H9 (cell line): ENCODE measurements around the gene ERVH48-1. TPM values are rescaled to one million over a fixed set of nuclear protein-coding genes. Genes with fewer than 3 reads are reported as not detected.

Experiments used
- DNase-seq: peaks from one replicate; pipeline ENCODE4 v3.0.0-alpha.2; 2017
- H2AFZ ChIP-seq: one replicate; pipeline ENCODE4 v1.6.1; 2013; ENCODE audit warnings: mild to moderate bottlenecking, low read length, control low read depth, moderate library complexity
- H2AK5ac ChIP-seq: 2 replicates; pipeline ENCODE4 v1.6.1; 2013; ENCODE audit warnings: low read length, control low read depth, mixed read lengths; ENCODE audit not compliant: insufficient read length
- H2BK120ac ChIP-seq: one replicate; pipeline ENCODE4 v1.6.1; 2013; ENCODE audit warnings: low read depth, mild to moderate bottlenecking, low read length, control low read depth, inconsistent platforms; ENCODE audit not compliant: poor library complexity, severe bottlenecking
- H2BK12ac ChIP-seq: 2 replicates; pipeline ENCODE4 v1.6.1; 2013; ENCODE audit warnings: low read length, control low read depth, mixed read lengths, low read depth; ENCODE audit not compliant: insufficient read length
- H2BK15ac ChIP-seq: 2 replicates; pipeline ENCODE4 v1.6.1; 2013; ENCODE audit warnings: low read depth, low read length, control low read depth
- H2BK20ac ChIP-seq: one replicate; pipeline ENCODE4 v1.6.1; 2013; ENCODE audit warnings: low read depth, mild to moderate bottlenecking, low read length, control low read depth, inconsistent platforms; ENCODE audit not compliant: poor library complexity, severe bottlenecking
- H2BK5ac ChIP-seq: 2 replicates; pipeline ENCODE4 v1.6.1; 2013; ENCODE audit warnings: low read length, control low read depth, mixed read lengths; ENCODE audit not compliant: insufficient read length
- H3K14ac ChIP-seq: 2 replicates; pipeline ENCODE4 v1.6.1; 2013; ENCODE audit warnings: low read length, control low read depth; ENCODE audit not compliant: insufficient read depth
- H3K18ac ChIP-seq: 2 replicates; pipeline ENCODE4 v1.6.1; 2013; ENCODE audit warnings: low read depth, mild to moderate bottlenecking, mixed read lengths, low read length, control low read depth; ENCODE audit not compliant: insufficient read length
- H3K23ac ChIP-seq: 2 replicates; pipeline ENCODE4 v1.6.1; 2013; ENCODE audit warnings: low read length, control low read depth, mixed read lengths, low read depth; ENCODE audit not compliant: insufficient read length
- H3K23me2 ChIP-seq: 2 replicates; pipeline ENCODE4 v1.6.1; 2013; ENCODE audit warnings: low read depth, mild to moderate bottlenecking, mixed read lengths, low read length, control low read depth; ENCODE audit not compliant: insufficient read length, poor library complexity, severe bottlenecking
- H3K27ac ChIP-seq: 2 replicates; pipeline ENCODE4 v1.5.1; 2013; ENCODE audit warnings: low read length, control low read depth, mixed read lengths, low read depth; ENCODE audit not compliant: insufficient read length
- H3K27me3 ChIP-seq: 2 replicates; pipeline ENCODE4 v1.6.1; 2013; ENCODE audit warnings: low read length, control low read depth, inconsistent platforms; ENCODE audit not compliant: insufficient read depth
- H3K4ac ChIP-seq: 2 replicates; pipeline ENCODE4 v1.6.1; 2013; ENCODE audit warnings: low read depth, mild to moderate bottlenecking, control low read depth, inconsistent platforms, low read length, moderate library complexity
- H3K4me1 ChIP-seq: 2 replicates; pipeline ENCODE4 v1.6.1; 2013; ENCODE audit warnings: low read length, control low read depth, inconsistent platforms; ENCODE audit not compliant: insufficient read depth
- H3K4me2 ChIP-seq: 2 replicates; pipeline ENCODE4 v1.6.1; 2013; ENCODE audit warnings: low read length, control low read depth, mixed read lengths; ENCODE audit not compliant: insufficient read length, insufficient read depth
- H3K56ac ChIP-seq: 2 replicates; pipeline ENCODE4 v1.6.1; 2013; ENCODE audit warnings: low read depth, mild to moderate bottlenecking, mixed read lengths, low read length, control low read depth; ENCODE audit not compliant: insufficient read length
- H3K79me1 ChIP-seq: 2 replicates; pipeline ENCODE4 v1.6.1; 2013; ENCODE audit warnings: low read depth, mild to moderate bottlenecking, moderate library complexity, low read length, control low read depth, inconsistent platforms; ENCODE audit not compliant: insufficient read depth, poor library complexity, severe bottlenecking
- H3K79me2 ChIP-seq: 2 replicates; pipeline ENCODE4 v1.6.1; 2013; ENCODE audit warnings: low read length, control low read depth, inconsistent platforms; ENCODE audit not compliant: insufficient read depth
- H3K9ac ChIP-seq: 2 replicates; pipeline ENCODE4 v1.6.1; 2013; ENCODE audit warnings: low read length, control low read depth, mixed read lengths; ENCODE audit not compliant: insufficient read length; ENCODE audit errors: extremely low read depth
- H3K9me3 ChIP-seq: one replicate; pipeline ENCODE4 v1.6.1; 2013; ENCODE audit warnings: low read depth, low read length, inconsistent platforms; ENCODE audit not compliant: control insufficient read depth
- H3T11ph ChIP-seq: one replicate; pipeline ENCODE4 v1.6.1; 2013; ENCODE audit warnings: mild to moderate bottlenecking, low read length, control low read depth, inconsistent platforms
- H4K20me1 ChIP-seq: one replicate; pipeline ENCODE4 v1.6.1; 2013; ENCODE audit not compliant: control insufficient read depth, insufficient read length, insufficient read depth
- H4K5ac ChIP-seq: 2 replicates; pipeline ENCODE4 v1.6.1; 2013; ENCODE audit warnings: low read depth, mild to moderate bottlenecking, mixed read lengths, low read length, control low read depth; ENCODE audit not compliant: insufficient read length
- H4K8ac ChIP-seq: replicated peaks from 2 replicates; pipeline ENCODE4 v1.6.1; 2013; ENCODE audit warnings: low read length, control low read depth, mixed read lengths, low read depth; ENCODE audit not compliant: insufficient read length
- H4K91ac ChIP-seq: 2 replicates; pipeline ENCODE4 v1.6.1; 2013; ENCODE audit warnings: low read depth, mild to moderate bottlenecking, moderate library complexity, mixed read lengths, low read length, control low read depth; ENCODE audit not compliant: insufficient read length
- H3K27ac Mint-ChIP-seq, 3 experiments: 2 replicates in 2 of 3; 3 replicates in 1 of 3; pipeline ENCODE4 v1.8.0; 2020 to 2021; ENCODE audit warnings: mixed read lengths in 3 of 3, mild to moderate bottlenecking in 1 of 3, moderate library complexity in 1 of 3
- H3K27me3 Mint-ChIP-seq: 2 replicates; pipeline ENCODE4 v1.8.0; 2021; ENCODE audit warnings: low read depth, mild to moderate bottlenecking, moderate library complexity, mixed read lengths
- H3K36me3 Mint-ChIP-seq, 3 experiments: 2 replicates in 2 of 3; 3 replicates in 1 of 3; pipeline ENCODE4 v1.8.0; 2020 to 2021; ENCODE audit warnings: low read depth in 3 of 3, mixed read lengths in 3 of 3; ENCODE audit not compliant: insufficient read depth in 1 of 3
- H3K4me1 Mint-ChIP-seq, 2 experiments: 2 replicates each; pipeline ENCODE4 v1.8.0; 2020; ENCODE audit warnings: mixed read lengths in 2 of 2
- H3K4me3 Mint-ChIP-seq, 2 experiments: 2 replicates in 1 of 2; 3 replicates in 1 of 2; pipeline ENCODE4 v1.8.0; 2020 to 2021; ENCODE audit warnings: mild to moderate bottlenecking in 2 of 2, mixed read lengths in 2 of 2, moderate library complexity in 1 of 2
- H3K9me3 Mint-ChIP-seq, 2 experiments: 2 replicates in 1 of 2; 3 replicates in 1 of 2; pipeline ENCODE4 v1.8.0; 2020; ENCODE audit warnings: mild to moderate bottlenecking in 2 of 2, mixed read lengths in 2 of 2, moderate library complexity in 1 of 2
- WGBS: extraction: QIAGEN DNeasy Blood & Tissue Kit; methylation state at CpG from one replicate; pipeline ENCODE4 v1.1.7; 2013; ENCODE audit warnings: missing lambda C conversion rate, low lambda C conversion rate, mixed read lengths; ENCODE audit not compliant: insufficient read length; ENCODE audit errors: extremely low coverage; 5-methylcytosine and 5-hydroxymethylcytosine counted together
- total RNA-seq: library from RNA; stranded (reverse); gene quantifications from 2 replicates; pipeline ENCODE4 v1.2.1, GENCODE V29; 2021
- TF ChIP-seq, protein P1 (sequence below): fragments of 200-600 bp; sonication (generic); conservative IDR thresholded peaks from 3 replicates; pipeline ENCODE4 v1.8.0; 2021; ENCODE audit warnings: antibody characterized with exemption, mild to moderate bottlenecking

The ERVH48-1 gene
- total RNA-seq, 1 experiment from 2014 or later = 234 TPM

DNA sequence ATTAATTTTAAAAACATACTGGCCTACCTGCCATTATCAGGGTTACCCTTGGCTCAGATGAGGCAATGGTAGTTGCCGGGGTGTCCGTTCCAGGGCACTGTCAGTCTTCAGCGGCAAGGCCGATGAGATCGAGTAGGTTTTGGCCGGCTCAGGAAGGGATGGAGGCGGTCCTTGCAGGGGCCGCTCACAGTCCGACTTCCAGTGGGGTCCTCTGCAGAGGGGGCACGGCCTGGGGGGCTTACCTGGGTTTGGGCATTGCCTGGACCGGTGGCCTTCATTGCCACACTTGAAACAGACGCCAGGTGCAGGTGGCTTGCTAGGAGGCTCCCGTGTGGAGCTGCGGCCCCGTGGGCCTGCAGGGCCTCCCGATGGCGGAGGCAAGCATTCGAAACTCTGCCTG is 2.5 kb downstream of the ERVH48-1 start:
- Mint-ChIP-seq H3K4me3 (no peak overlapping the region), H3K27me3 (peaks cover 1% of the 10 kb centered on the region; the same call in 1 of the 2 replicates), H3K9me3 (no peaks in the 10 kb centered on the region), H3K36me3 (peaks cover 4 to 7% (median 5%) of the 10 kb centered on the region in 3 experiments; a peak in 6 of 7 replicates), H3K4me1 (peaks cover 26 to 28% of the 10 kb centered on the region in 2 experiments), H3K27ac (peak overlapping the region; percentile 75 to 97 (median 88); a peak in 4 of 7 replicates)
- no peaks in the 10 kb centered on the region; the same call in 1 of the 2 replicates for H3K4me1 ChIP-seq
- H3K79me1 ChIP-seq = no peaks in the 10 kb centered on the region
- H3K4me2 ChIP-seq = peak overlapping the region; percentile 70
- WGBS = no CpG with 5 or more reads among the region's 18 CpGs
- no peak overlapping the region for H3K4ac ChIP-seq
- no peak overlapping the region for H2BK120ac ChIP-seq
- H4K5ac ChIP-seq = no peak overlapping the region
- no peak overlapping the region for H3K27ac ChIP-seq
- H3K27me3 ChIP-seq = no peaks in the 10 kb centered on the region
- H2BK20ac ChIP-seq = no peak overlapping the region
- H4K20me1 ChIP-seq = no peaks in the 10 kb centered on the region
- H3T11ph ChIP-seq = no peak overlapping the region
- no peak overlapping the region for H3K14ac ChIP-seq
- H3K9me3 ChIP-seq = no peaks in the 10 kb centered on the region
- peaks cover 11% of the 10 kb centered on the region for H3K23me2 ChIP-seq
- H3K23ac ChIP-seq = no peak overlapping the region
- TF ChIP-seq, protein P1, sequence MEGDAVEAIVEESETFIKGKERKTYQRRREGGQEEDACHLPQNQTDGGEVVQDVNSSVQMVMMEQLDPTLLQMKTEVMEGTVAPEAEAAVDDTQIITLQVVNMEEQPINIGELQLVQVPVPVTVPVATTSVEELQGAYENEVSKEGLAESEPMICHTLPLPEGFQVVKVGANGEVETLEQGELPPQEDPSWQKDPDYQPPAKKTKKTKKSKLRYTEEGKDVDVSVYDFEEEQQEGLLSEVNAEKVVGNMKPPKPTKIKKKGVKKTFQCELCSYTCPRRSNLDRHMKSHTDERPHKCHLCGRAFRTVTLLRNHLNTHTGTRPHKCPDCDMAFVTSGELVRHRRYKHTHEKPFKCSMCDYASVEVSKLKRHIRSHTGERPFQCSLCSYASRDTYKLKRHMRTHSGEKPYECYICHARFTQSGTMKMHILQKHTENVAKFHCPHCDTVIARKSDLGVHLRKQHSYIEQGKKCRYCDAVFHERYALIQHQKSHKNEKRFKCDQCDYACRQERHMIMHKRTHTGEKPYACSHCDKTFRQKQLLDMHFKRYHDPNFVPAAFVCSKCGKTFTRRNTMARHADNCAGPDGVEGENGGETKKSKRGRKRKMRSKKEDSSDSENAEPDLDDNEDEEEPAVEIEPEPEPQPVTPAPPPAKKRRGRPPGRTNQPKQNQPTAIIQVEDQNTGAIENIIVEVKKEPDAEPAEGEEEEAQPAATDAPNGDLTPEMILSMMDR = no peak
- no peak overlapping the region for H3K9ac ChIP-seq
- H4K8ac ChIP-seq = no peak overlapping the region
- no peak overlapping the region for H3K18ac ChIP-seq
- DNase-seq = no peak
- H2BK5ac ChIP-seq = no peak overlapping the region
- no peak overlapping the region for H2BK15ac ChIP-seq
- H2BK12ac ChIP-seq = no peak overlapping the region
- H2AFZ ChIP-seq = no peak overlapping the region
- no peaks in the 10 kb centered on the region; the same call in 1 of the 2 replicates for H3K79me2 ChIP-seq
- no peak overlapping the region for H2AK5ac ChIP-seq
- H4K91ac ChIP-seq = no peak overlapping the region
- H3K56ac ChIP-seq = no peak overlapping the region
